ENCODE results near the gene SLC3A2.

- TF ChIP-seq CTCF (IDR thresholded peaks at IDR 0.05) (no peak), POLR2A (IDR thresholded peaks at IDR 0.05) (no peak)
Measured at GRCh38 chr11:62876712-62877111, 4.0 kb upstream of the SLC3A2 start.
